Raji (cell line): ENCODE data around the gene PLEKHA6.

Experiments used
- POLR2A ChIP-seq: IDR thresholded peaks from 2 replicates; pipeline ENCODE4 v1.6.1; 2011; ENCODE audit warnings: low read depth, low read length, control low read depth; ENCODE audit not compliant: insufficient read depth

The PLEKHA6 gene

GRCh38 chr1:204384636-204385352 lies 25.1 kb upstream of the PLEKHA6 start:
- no peak for TF ChIP-seq POLR2A

- no peak for TF ChIP-seq POLR2A
Measured at GRCh38 chr1:204383163-204383904, 23.6 kb upstream of the PLEKHA6 start.

- TF ChIP-seq POLR2A, result no peak
Measured at GRCh38 chr1:204382714-204383083, 23.0 kb upstream of the PLEKHA6 start.

GRCh38 chr1:204380293-204380831 lies 20.6 kb upstream of the PLEKHA6 start:
- TF ChIP-seq POLR2A, result no peak

- no peak for TF ChIP-seq POLR2A
Measured at GRCh38 chr1:204377800-204378668, 18.3 kb upstream of the PLEKHA6 start.

GRCh38 chr1:204376919-204377799 lies 17.4 kb upstream of the PLEKHA6 start:
- no peak for TF ChIP-seq POLR2A

- TF ChIP-seq POLR2A, result no peak
Measured at GRCh38 chr1:204376465-204376864, 16.7 kb upstream of the PLEKHA6 start.

GRCh38 chr1:204373911-204374310 lies 14.2 kb upstream of the PLEKHA6 start:
- TF ChIP-seq POLR2A, result no peak

GRCh38 chr1:204370176-204370575 lies 10.4 kb upstream of the PLEKHA6 start:
- no peak for TF ChIP-seq POLR2A

GRCh38 chr1:204368996-204369726 lies 9.4 kb upstream of the PLEKHA6 start:
- no peak for TF ChIP-seq POLR2A

GRCh38 chr1:204367956-204368355 lies 8.2 kb upstream of the PLEKHA6 start:
- TF ChIP-seq POLR2A, result no peak

- TF ChIP-seq POLR2A, result no peak
Measured at GRCh38 chr1:204367193-204367858, 7.6 kb upstream of the PLEKHA6 start.

GRCh38 chr1:204366759-204367158 lies 7.0 kb upstream of the PLEKHA6 start:
- TF ChIP-seq POLR2A, result no peak

GRCh38 chr1:204363335-204364114 lies 3.8 kb upstream of the PLEKHA6 start:
- TF ChIP-seq POLR2A, result no peak
